ENCODE data around the gene MKRN2OS. TPM values are rescaled to one million over a fixed set of nuclear protein-coding genes. Genes with fewer than 3 reads are reported as not detected.

Gene MKRN2OS
- total and polyA plus RNA-seq, 10 of the 15 experiments (the other 5 are each of a cell fraction or from before 2014, with no cell fraction given), result 0.20 to 1.0 (median 0.40) TPM; not detected in 4

DNA sequence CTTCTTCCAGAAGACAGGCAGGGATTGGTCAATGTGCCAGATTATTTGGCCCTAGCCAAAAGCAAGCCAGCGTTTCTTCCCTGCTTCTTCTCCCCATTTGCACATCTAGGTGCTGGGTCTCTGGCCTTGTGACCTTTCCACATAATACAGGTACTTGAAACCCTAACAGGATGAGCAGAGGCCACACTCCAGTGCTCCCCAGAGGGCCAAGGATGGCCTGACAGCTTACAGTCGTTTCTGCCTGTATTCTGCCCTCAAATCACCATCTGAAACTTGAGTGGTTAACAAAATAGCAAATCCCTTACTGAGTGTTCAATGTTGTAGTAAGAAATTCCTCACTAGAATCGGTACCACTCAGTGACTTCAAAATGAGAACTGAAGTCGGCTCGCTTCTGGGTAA lies 40.7 kb upstream of the MKRN2OS start:
- Histone ChIP-seq H4K20me1 (ENCODE audit: control insufficient read depth, insufficient read depth) (no peaks in the 10 kb centered on the region), H3K4me2 (ENCODE audit: control insufficient read depth, insufficient read depth) (no peak overlapping the region), H3K27me3 (replicated peaks in 1 of 2; ENCODE audit: control insufficient read depth in 2 of 2, insufficient read depth in 2 of 2, low read length in 1 of 2) (no peaks in the 10 kb centered on the region), H3K4me1 (ENCODE audit: control insufficient read depth, insufficient read depth, low read length) (peaks cover 6% of the 10 kb centered on the region; the same call in 1 of the 2 replicates), H3K9me3 (replicated peaks; ENCODE audit: control insufficient read depth, insufficient read depth, low read length) (no peaks in the 10 kb centered on the region), H3K9ac (ENCODE audit: control insufficient read depth, insufficient read depth, low read length) (no peak overlapping the region), H3K36me3 (ENCODE audit: control insufficient read depth in 2 of 2, insufficient read depth in 2 of 2, low read length in 1 of 2) (peaks cover 41 to 55% of the 10 kb centered on the region in 2 experiments; a peak in 3 of 4 replicates), H3K27ac (ENCODE audit: control insufficient read depth, insufficient read depth) (no peak overlapping the region), H3K4me3 (no peak overlapping the region), H3K79me2 (ENCODE audit: control insufficient read depth, insufficient read depth, low read length) (no peaks in the 10 kb centered on the region), H2AFZ (ENCODE audit: control insufficient read depth, low read depth, low read length) (no peak overlapping the region)
- ChIA-PET RAD21 (ENCODE audit: unreplicated experiment) (no interaction called here), SMC1A (ENCODE audit: uncharacterized antibody, unreplicated experiment) (interaction anchor here (1.3 kb wide), 1 partner anchor 74 kb away, joined by 4 read pairs; no protein-coding TSS in a partner anchor), POLR2A (no interaction called here), CTCF (interaction anchor here (1.6 kb wide), 1 partner anchor 15 kb away, joined by 4 read pairs; no protein-coding TSS in a partner anchor)
- intact Hi-C loops (cut with micrococcal nuclease; ENCODE audit: unreplicated experiment), result no loop called here
- DNase-seq (ENCODE audit: low read depth, low spot score), result peak; percentile 23
- BruUV-seq (replicated peaks), result no TSS peak
- ATAC-seq, result peak; percentile 79
- WGBS (ENCODE audit: insufficient coverage, insufficient replicate concordance, low lambda C conversion rate, missing lambda C conversion rate), result under 1% methylated on average over 5 of the region's 5 CpGs
- no peak for FAIRE-seq
- in situ Hi-C loops (cut with MboI), result no loop called here
- peak; percentile 34; the same call in 1 of the 2 replicates for TF ChIP-seq JUNB (IDR thresholded peaks at IDR 0.05)
- TF ChIP-seq, protein P1, sequence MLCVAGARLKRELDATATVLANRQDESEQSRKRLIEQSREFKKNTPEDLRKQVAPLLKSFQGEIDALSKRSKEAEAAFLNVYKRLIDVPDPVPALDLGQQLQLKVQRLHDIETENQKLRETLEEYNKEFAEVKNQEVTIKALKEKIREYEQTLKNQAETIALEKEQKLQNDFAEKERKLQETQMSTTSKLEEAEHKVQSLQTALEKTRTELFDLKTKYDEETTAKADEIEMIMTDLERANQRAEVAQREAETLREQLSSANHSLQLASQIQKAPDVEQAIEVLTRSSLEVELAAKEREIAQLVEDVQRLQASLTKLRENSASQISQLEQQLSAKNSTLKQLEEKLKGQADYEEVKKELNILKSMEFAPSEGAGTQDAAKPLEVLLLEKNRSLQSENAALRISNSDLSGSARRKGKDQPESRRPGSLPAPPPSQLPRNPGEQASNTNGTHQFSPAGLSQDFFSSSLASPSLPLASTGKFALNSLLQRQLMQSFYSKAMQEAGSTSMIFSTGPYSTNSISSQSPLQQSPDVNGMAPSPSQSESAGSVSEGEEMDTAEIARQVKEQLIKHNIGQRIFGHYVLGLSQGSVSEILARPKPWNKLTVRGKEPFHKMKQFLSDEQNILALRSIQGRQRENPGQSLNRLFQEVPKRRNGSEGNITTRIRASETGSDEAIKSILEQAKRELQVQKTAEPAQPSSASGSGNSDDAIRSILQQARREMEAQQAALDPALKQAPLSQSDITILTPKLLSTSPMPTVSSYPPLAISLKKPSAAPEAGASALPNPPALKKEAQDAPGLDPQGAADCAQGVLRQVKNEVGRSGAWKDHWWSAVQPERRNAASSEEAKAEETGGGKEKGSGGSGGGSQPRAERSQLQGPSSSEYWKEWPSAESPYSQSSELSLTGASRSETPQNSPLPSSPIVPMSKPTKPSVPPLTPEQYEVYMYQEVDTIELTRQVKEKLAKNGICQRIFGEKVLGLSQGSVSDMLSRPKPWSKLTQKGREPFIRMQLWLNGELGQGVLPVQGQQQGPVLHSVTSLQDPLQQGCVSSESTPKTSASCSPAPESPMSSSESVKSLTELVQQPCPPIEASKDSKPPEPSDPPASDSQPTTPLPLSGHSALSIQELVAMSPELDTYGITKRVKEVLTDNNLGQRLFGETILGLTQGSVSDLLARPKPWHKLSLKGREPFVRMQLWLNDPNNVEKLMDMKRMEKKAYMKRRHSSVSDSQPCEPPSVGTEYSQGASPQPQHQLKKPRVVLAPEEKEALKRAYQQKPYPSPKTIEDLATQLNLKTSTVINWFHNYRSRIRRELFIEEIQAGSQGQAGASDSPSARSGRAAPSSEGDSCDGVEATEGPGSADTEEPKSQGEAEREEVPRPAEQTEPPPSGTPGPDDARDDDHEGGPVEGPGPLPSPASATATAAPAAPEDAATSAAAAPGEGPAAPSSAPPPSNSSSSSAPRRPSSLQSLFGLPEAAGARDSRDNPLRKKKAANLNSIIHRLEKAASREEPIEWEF (IDR thresholded peaks at IDR 0.05; ENCODE audit: insufficient replicate concordance, low read depth, low read length), result no peak
- TF ChIP-seq MEF2B (IDR thresholded peaks at IDR 0.05; ENCODE audit: partially characterized antibody, poor library complexity, severe bottlenecking), result no peak
- TF ChIP-seq RAD21 (IDR thresholded peaks at IDR 0.05; ENCODE audit: insufficient read depth, low read depth, low read length), result no peak
- TF ChIP-seq, protein P2, sequence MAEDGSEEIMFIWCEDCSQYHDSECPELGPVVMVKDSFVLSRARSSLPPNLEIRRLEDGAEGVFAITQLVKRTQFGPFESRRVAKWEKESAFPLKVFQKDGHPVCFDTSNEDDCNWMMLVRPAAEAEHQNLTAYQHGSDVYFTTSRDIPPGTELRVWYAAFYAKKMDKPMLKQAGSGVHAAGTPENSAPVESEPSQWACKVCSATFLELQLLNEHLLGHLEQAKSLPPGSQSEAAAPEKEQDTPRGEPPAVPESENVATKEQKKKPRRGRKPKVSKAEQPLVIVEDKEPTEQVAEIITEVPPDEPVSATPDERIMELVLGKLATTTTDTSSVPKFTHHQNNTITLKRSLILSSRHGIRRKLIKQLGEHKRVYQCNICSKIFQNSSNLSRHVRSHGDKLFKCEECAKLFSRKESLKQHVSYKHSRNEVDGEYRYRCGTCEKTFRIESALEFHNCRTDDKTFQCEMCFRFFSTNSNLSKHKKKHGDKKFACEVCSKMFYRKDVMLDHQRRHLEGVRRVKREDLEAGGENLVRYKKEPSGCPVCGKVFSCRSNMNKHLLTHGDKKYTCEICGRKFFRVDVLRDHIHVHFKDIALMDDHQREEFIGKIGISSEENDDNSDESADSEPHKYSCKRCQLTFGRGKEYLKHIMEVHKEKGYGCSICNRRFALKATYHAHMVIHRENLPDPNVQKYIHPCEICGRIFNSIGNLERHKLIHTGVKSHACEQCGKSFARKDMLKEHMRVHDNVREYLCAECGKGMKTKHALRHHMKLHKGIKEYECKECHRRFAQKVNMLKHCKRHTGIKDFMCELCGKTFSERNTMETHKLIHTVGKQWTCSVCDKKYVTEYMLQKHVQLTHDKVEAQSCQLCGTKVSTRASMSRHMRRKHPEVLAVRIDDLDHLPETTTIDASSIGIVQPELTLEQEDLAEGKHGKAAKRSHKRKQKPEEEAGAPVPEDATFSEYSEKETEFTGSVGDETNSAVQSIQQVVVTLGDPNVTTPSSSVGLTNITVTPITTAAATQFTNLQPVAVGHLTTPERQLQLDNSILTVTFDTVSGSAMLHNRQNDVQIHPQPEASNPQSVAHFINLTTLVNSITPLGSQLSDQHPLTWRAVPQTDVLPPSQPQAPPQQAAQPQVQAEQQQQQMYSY (CRISPR knock-in tag; IDR thresholded peaks at IDR 0.05), result no peak
- TF ChIP-seq RAD51 (IDR thresholded peaks at IDR 0.05), result no peak
- TF ChIP-seq FOXM1 (IDR thresholded peaks at IDR 0.05; ENCODE audit: low read depth, low read length), result 0 out of 2 replicates have a peak, but pooled peaks have one; percentile 33
- no peak for TF ChIP-seq SREBF1 (IDR thresholded peaks at IDR 0.05; ENCODE audit: low read length)
- 0 out of 2 replicates have a peak, but pooled peaks have one; percentile 21 for TF ChIP-seq CREM (IDR thresholded peaks at IDR 0.05; ENCODE audit: low read depth)
- peak; percentile 55 for TF ChIP-seq RUNX3 (IDR thresholded peaks at IDR 0.05; ENCODE audit: low read length)
- TF ChIP-seq, protein P3, sequence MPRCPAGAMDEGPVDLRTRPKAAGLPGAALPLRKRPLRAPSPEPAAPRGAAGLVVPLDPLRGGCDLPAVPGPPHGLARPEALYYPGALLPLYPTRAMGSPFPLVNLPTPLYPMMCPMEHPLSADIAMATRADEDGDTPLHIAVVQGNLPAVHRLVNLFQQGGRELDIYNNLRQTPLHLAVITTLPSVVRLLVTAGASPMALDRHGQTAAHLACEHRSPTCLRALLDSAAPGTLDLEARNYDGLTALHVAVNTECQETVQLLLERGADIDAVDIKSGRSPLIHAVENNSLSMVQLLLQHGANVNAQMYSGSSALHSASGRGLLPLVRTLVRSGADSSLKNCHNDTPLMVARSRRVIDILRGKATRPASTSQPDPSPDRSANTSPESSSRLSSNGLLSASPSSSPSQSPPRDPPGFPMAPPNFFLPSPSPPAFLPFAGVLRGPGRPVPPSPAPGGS (IDR thresholded peaks at IDR 0.05; ENCODE audit: borderline replicate concordance, insufficient read depth, low read depth, low read length, poor library complexity, severe bottlenecking), result no peak
- peak; percentile 66; the same call in 1 of the 2 replicates for TF ChIP-seq NR2F1 (conservative IDR thresholded peaks at IDR 0.05)
- peak; percentile 69; the same call in 1 of the 2 replicates for TF ChIP-seq PAX5 (IDR thresholded peaks at IDR 0.05; ENCODE audit: borderline replicate concordance, low read depth, low read length)
- 0 out of 2 replicates have a peak, but pooled peaks have one; percentile 22 for TF ChIP-seq NFIC (IDR thresholded peaks at IDR 0.05; ENCODE audit: low read depth, low read length)
